Tongue (tissue), 2 donors: ENCODE data around the gene CUL3. TPM values are rescaled to one million over a fixed set of nuclear protein-coding genes. Genes with fewer than 3 reads are reported as not detected.
"Not testable (repeated sequence)": the region's sequence is repeated elsewhere in the genome, so short reads cannot be mapped to it uniquely, and the experiment has no call there.

Experiments used
- DNase-seq: peaks from one replicate; pipeline ENCODE4 v3.0.0-alpha.2; 2015
- total RNA-seq: library from RNA; depleted of rRNA; stranded (reverse); fragments of >200 nt; gene quantifications from one replicate; pipeline ENCODE4 v1.2.3, GENCODE V29; 2014

Gene CUL3
- 107 TPM for total RNA-seq

- DNase-seq = peak; percentile 99
Observed at GRCh38 chr2:224585211-224586088, at the start of gene CUL3. TSS of gene CUL3 (minus strand) at chr2:224585363. CDS start at chr2:224585009, 354 bp downstream.

GRCh38 chr2:224630659-224631550 is 45.7 kb upstream of the CUL3 start:
- no peak for DNase-seq

- no peak for DNase-seq
Observed at GRCh38 chr2:224628416-224628815, 43.3 kb upstream of the CUL3 start.

- no peak for DNase-seq
Observed at GRCh38 chr2:224626735-224627134, 41.6 kb upstream of the CUL3 start.

- no peak for DNase-seq
Observed at GRCh38 chr2:224613543-224614286, 28.6 kb upstream of the CUL3 start.

- DNase-seq = peak; percentile 38
Observed at GRCh38 chr2:224612578-224612977, 27.4 kb upstream of the CUL3 start.

GRCh38 chr2:224611938-224612337 is 26.8 kb upstream of the CUL3 start:
- DNase-seq = no peak

- peak; percentile 6 for DNase-seq
Observed at GRCh38 chr2:224608104-224608503, 22.9 kb upstream of the CUL3 start.

GRCh38 chr2:224603746-224604500 is 18.8 kb upstream of the CUL3 start:
- not testable (repeated sequence) for DNase-seq

GRCh38 chr2:224602778-224603375 is 17.7 kb upstream of the CUL3 start:
- DNase-seq = not testable (repeated sequence)

- no peak for DNase-seq
Observed at GRCh38 chr2:224601923-224602322, 16.8 kb upstream of the CUL3 start.

GRCh38 chr2:224598678-224599077 is 13.5 kb upstream of the CUL3 start:
- DNase-seq = no peak

GRCh38 chr2:224596289-224596688 is 11.1 kb upstream of the CUL3 start:
- DNase-seq = no peak

GRCh38 chr2:224595518-224595917 is 10.4 kb upstream of the CUL3 start:
- peak; percentile 30 for DNase-seq

GRCh38 chr2:224594840-224595239 is 9.7 kb upstream of the CUL3 start:
- DNase-seq = no peak

- no peak for DNase-seq
Observed at GRCh38 chr2:224591220-224591619, 6.1 kb upstream of the CUL3 start.

GRCh38 chr2:224586127-224586695 is 1.0 kb upstream of the CUL3 start:
- no peak for DNase-seq

- DNase-seq = peak; percentile 68
Observed at GRCh38 chr2:224584785-224585210, 365 bp downstream of the CUL3 start.

GRCh38 chr2:224584111-224584784 is 915 bp downstream of the CUL3 start:
- peak; percentile 64 for DNase-seq

- DNase-seq = not testable (repeated sequence)
Observed at GRCh38 chr2:224583033-224583432, 2.1 kb downstream of the CUL3 start.
